H4 (cell line): ENCODE measurements around the gene TNFRSF18. TPM values are rescaled to one million over a fixed set of nuclear protein-coding genes. Genes with fewer than 3 reads are reported as not detected.

Source experiments
- DNase-seq: peaks from one replicate; pipeline ENCODE4 v3.0.0-alpha.2; 2015; ENCODE audit warnings: low spot score
- total RNA-seq: library from RNA; depleted of rRNA; stranded (reverse); fragments of >200 nt; shearing (Covaris generic); gene quantifications from 2 replicates; pipeline ENCODE4 v1.2.3, GENCODE V29; 2014

Gene TNFRSF18
- total RNA-seq, 1 experiment from 2014 or later = not detected

GRCh38 chr1:1166642-1167397 lies 39.6 kb downstream of the TNFRSF18 start:
- no peak for DNase-seq

GRCh38 chr1:1165900-1166421 lies 40.4 kb downstream of the TNFRSF18 start:
- DNase-seq = no peak

DNA sequence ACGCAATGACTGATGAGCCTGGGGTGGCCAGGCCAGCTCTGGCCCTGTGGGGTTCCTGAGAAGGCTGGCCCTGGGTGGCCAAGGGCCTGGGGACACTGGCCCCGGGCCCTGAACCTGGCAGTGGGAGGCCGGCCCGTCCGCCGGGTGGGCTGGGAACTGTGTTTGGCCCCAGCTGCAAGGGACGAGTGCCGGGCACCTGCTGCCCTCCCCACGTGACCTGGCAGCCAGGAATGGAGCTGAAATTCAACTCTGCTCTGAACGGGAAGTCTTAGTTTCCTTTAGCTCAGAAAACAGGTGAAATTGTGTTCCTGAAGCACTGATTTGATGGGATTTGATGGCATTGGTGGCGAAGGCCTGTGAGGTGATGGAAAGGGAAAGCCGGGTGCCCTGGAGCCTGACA lies 40.9 kb downstream of the TNFRSF18 start:
- DNase-seq = no peak

DNA sequence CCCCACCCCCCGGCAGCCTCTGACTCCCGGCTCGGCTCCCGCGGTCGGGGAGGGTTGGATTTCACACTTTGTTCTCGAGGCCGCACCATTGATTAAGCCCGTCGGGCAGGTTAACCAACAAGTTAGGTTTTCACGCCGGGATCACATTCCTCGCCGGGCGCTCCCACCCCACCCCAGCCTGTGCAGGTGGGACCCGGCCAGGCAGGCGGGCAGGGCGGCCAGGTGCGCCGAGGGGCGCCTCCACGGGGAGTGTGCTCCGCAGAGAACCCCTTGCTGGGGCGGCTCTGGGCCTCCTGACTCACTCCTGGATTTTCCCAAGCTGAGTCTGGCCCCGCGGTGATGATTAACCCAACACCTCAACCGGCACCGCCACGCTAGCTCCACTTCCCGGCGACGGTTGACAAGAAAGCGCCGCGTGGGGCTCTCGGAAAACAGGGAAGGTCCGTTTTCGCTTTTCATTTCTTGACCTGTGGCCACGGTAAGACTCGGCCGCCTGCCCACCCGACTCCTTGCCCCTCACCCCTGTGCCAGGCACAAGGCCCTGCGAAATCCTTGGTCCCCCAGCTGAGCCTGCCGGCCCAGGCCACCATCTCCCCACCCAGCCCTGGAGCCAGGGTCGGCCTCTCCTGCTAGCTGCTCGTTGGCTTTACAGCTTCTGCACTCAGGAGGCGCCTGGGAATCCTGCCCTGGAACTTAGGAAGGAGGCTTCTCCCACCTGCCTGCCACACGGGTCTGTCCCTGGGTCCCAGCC lies 41.5 kb downstream of the TNFRSF18 start:
- DNase-seq = no peak

DNA sequence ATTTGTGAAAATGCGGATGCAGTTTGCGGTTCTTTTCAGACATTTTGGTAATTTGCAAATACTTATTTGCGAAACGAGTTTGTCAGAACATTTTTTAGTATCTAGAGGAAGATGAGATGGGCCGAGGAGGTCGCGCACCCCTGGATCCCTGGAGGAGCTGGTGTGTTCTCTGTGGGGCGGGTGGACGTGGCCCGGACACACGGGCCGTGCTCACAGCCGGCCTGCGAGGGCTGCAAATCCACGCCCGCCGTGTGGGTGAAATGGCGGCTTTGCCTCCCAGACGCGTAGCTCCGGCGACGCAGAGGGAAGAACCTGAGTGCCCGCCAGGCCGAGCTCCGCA lies 42.1 kb downstream of the TNFRSF18 start:
- DNase-seq = no peak

- DNase-seq = no peak
Observed at GRCh38 chr1:1163538-1164070, 42.8 kb downstream of the TNFRSF18 start.

DNA sequence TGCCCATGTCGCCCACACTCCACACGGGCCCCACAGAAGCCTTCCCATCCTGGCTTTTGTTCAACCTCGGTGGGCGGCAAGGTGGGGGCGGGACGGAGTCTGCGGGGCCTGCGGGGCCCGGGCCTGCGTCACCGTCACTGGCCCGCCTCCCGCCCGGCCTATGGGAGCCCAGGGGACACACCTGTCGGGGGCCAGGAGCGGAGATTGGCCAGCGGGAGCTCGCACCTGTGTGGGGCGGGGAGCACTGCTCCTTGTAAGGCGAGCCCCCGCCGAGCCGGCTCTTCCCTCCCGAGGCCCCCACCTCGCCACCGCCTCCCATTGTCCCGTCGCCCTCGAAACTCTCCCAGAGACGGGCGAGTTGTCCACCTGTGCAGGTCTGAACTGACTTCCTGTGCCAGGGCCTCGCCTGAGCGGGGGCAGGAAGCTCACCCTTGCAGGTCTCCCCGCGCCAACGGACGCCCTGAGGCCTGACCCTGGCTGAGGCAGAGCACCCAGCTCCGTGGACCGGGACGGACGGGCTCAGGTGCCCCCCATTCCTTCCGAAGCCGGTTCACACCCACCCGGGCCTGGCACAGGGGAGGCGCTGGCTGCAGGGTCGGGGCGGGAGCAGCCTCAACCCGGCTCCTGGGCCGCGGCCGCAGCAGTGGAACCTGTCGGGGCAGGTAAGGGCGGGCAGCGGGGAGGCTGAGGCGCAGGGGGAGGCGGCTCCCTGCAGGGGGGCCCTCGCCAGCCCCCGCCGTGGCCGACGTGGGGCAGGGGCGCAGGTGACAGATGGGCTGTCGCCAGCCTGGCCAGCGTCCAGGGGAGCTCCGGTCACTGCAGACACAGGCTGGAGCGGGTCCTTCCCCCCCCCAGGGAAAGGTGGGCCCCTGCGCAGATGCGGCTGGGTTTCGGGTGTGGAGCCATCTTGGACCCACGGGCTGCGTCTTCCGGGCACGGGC lies 43.5 kb downstream of the TNFRSF18 start:
- no peak for DNase-seq

- DNase-seq = no peak
Observed at GRCh38 chr1:1161683-1162079, 44.7 kb downstream of the TNFRSF18 start.

GRCh38 chr1:1161078-1161682 lies 45.2 kb downstream of the TNFRSF18 start:
- no peak for DNase-seq

DNA sequence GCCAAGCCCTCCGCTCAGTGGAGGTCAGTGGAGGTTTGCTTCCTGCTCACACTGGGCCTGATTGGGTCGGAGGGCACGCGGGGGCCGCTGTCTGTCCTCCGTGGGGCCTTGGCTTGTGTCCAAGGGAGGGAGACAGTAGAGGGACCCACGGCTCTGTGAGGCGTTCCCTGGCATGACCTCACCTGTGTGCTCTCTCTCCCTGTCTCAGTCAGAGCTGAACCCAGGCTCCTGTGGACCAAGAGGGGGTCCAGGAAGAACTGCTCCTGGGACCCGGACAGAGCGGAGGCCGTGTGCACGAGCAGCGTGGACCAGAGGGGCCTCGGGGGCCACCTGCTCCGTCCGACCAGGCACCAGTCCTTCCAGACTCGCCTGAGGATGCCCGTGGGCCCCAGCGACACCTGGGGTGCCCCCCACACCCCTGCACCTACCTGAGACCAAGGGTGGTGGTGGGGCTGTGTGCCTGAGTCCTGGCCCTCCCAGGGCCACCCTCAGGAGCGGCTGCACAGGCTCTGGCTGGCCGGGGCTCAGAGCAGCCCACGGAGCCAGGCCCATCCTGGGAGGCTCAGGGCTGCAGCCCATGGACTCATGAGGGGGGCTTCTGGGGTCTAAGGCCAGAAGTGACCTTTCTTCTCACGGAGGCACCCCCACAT lies 46.0 kb downstream of the TNFRSF18 start:
- DNase-seq = no peak

- peak; percentile 30 for DNase-seq
Observed at GRCh38 chr1:1157914-1158710, 48.3 kb downstream of the TNFRSF18 start.

GRCh38 chr1:1157426-1157913 lies 48.9 kb downstream of the TNFRSF18 start:
- DNase-seq = peak; percentile 70

DNA sequence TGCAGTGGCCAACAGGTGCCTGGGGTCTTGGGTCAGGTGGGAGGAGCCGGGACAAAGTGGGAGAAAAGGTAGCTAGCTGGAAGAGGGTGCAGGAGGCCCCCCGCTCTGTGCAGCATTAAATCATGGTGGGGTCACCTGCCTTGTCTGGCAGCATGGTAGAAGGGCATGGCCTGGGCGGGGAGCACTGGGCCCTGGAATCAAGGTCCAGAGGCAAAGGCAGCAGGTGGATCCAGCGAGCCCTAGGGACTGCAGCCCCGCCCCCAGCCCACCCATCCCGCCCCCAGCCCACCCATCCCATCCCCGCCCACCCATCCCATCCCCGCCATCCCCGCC lies 49.4 kb downstream of the TNFRSF18 start:
- DNase-seq = no peak

GRCh38 chr1:1156140-1157032 lies 50.0 kb downstream of the TNFRSF18 start:
- no peak for DNase-seq

- DNase-seq = no peak
Observed at GRCh38 chr1:1155258-1155657, 51.1 kb downstream of the TNFRSF18 start.

- DNase-seq = no peak
Observed at GRCh38 chr1:1153874-1154273, 52.5 kb downstream of the TNFRSF18 start.
